ENCODE data around the gene SAFB. TPM values are rescaled to one million over a fixed set of nuclear protein-coding genes. Genes with fewer than 3 reads are reported as not detected.

Gene SAFB
- total and polyA plus RNA-seq, 2 of the 13 experiments (the other 11 are each of a cell fraction or from before 2014, with no cell fraction given): 21.0 to 28.4 TPM

- BruUV-seq (replicated peaks): no TSS peak
- Histone ChIP-seq H3K4me1 (ENCODE audit: insufficient read depth, low read length) (peaks cover 23% of the 10 kb centered on the region), H3K27me3 (ENCODE audit: control insufficient read depth in 1 of 2, insufficient read depth in 2 of 2, low read length in 2 of 2) (no peaks in the 10 kb centered on the region), H4K20me1 (ENCODE audit: insufficient read depth, low read length) (peaks cover 38% of the 10 kb centered on the region), H3K9ac (ENCODE audit: insufficient read depth, low read depth, low read length) (no peak overlapping the region), H3K79me2 (ENCODE audit: insufficient read depth, low read length) (peaks cover 53% of the 10 kb centered on the region), H3K4me2 (ENCODE audit: low read depth, low read length) (no peak overlapping the region), H2AFZ (ENCODE audit: low read length) (no peak overlapping the region), H3K4me3 (replicated peaks in 1 of 3; ENCODE audit: insufficient read depth in 1 of 3, low read depth in 2 of 3, low read length in 3 of 3) (no peak overlapping the region), H3K9me3 (ENCODE audit: low read length) (no peaks in the 10 kb centered on the region), H3K27ac (ENCODE audit: extremely low read length, insufficient read depth, low read length) (no peak overlapping the region), H3K36me3 (replicated peaks in 1 of 2; ENCODE audit: control insufficient read depth in 1 of 2, insufficient read depth in 2 of 2, low read length in 2 of 2) (peaks cover 44 to 86% of the 10 kb centered on the region in 2 experiments)
- POLR2A ChIA-PET: no interaction called here
- 93% methylated on average over 5 of the region's 5 CpGs for WGBS (ENCODE audit: low lambda C conversion rate)
- FAIRE-seq (no peak), DNase-seq (ENCODE audit: low spot score) (no peak), ATAC-seq (no peak)
- no peak for TF ChIP-seq ZNF704 (CRISPR knock-in tag; IDR thresholded peaks at IDR 0.05; ENCODE audit: borderline replicate concordance)
- TF ChIP-seq CTCF (CRISPR knock-in tag; IDR thresholded peaks at IDR 0.05): no peak
- no peak for TF ChIP-seq KMT2A (CRISPR knock-in tag; IDR thresholded peaks at IDR 0.05)
- no peak for TF ChIP-seq GPBP1L1 (CRISPR knock-in tag; IDR thresholded peaks at IDR 0.05)
- no peak for TF ChIP-seq KAT7 (CRISPR knock-in tag; IDR thresholded peaks at IDR 0.05; ENCODE audit: borderline replicate concordance)
- TF ChIP-seq ZC3H4 (CRISPR knock-in tag; IDR thresholded peaks at IDR 0.05; ENCODE audit: borderline replicate concordance): no peak
- TF ChIP-seq ZNF251 (CRISPR knock-in tag; IDR thresholded peaks at IDR 0.05): no peak
- no peak for TF ChIP-seq PRMT3 (CRISPR knock-in tag; IDR thresholded peaks at IDR 0.05; ENCODE audit: borderline replicate concordance, low read depth)
- no peak for TF ChIP-seq ZSCAN12 (CRISPR knock-in tag; IDR thresholded peaks at IDR 0.05)
- no peak for TF ChIP-seq HIVEP1 (CRISPR knock-in tag; IDR thresholded peaks at IDR 0.05)
- TF ChIP-seq SNAPC4 (CRISPR knock-in tag; IDR thresholded peaks at IDR 0.05): no peak
- TF ChIP-seq ZFP82 (CRISPR knock-in tag; IDR thresholded peaks at IDR 0.05; ENCODE audit: borderline replicate concordance): no peak
- intact Hi-C loops (cut with micrococcal nuclease; ENCODE audit: unreplicated experiment) (no loop called here), in situ Hi-C loops (cut with HindIII; ENCODE audit: extremely low pct_ligation_motif_present, low pct_unique_long_range_greater_than_20kb) (no loop called here)
- CTCF ChIA-PET (ENCODE audit: low intra/inter-chr PET ratio, low total read pairs): no interaction called here
Measured at GRCh38 chr19:5645409-5645808, 22.5 kb downstream of the SAFB start.
